ENCODE measurements around the gene C9orf43. TPM values are rescaled to one million over a fixed set of nuclear protein-coding genes. Genes with fewer than 3 reads are reported as not detected.
"Not testable (repeated sequence)": the region's sequence is repeated elsewhere in the genome, so short reads cannot be mapped to it uniquely, and the experiment has no call there.

The C9orf43 gene
- polyA plus RNA-seq, 12 donors = 0.17 to 0.69 (median 0.38) TPM; not detected in 2

- DNase-seq = no peak
Observed at GRCh38 chr9:113416149-113416721, 5.7 kb downstream of the C9orf43 start.

GRCh38 chr9:113417370-113417769 is 6.8 kb downstream of the C9orf43 start:
- DNase-seq = no peak

- no peak for DNase-seq
Observed at GRCh38 chr9:113421726-113422125, 11.2 kb downstream of the C9orf43 start.

- no peak for DNase-seq
Observed at GRCh38 chr9:113425072-113425471, 14.5 kb downstream of the C9orf43 start.

DNA sequence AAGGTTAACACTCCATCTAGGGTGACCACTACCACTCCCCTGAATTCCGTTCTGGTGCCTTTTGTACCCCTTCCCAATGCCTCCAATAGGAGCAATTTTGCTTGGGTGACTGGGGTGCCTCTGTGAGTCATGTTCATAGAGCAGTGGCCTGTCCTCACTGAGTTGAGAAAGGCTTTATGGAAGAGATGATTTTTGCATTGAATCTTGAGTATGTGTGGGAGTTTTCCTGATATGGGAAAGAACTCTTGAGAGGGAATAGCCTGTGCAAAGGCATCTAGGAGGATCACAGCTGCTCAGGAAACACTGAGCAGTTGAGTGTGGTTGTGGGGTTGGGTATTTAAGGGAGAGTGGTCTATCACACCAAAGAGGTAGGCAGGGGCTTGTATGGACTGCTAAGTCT is 16.2 kb downstream of the C9orf43 start:
- no peak for DNase-seq

DNA sequence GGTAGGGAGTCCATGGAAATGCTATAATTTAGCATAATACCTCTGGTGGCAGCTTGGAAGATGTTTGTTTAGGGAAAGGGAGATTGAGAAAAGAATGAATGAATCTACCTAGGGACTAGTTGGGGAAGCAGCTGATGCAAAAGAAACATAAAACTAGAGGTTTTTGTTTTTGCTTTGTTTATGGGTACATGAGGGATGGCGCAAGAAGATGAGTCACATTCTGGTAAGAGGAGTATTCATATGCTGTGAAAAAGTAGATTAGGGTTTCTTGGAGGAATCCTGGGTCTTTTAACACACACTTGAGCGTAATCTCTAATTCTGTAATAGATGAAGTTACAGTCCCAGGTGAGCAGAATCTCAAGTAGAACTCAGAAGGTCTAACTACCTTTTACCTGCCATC is 17.1 kb downstream of the C9orf43 start:
- DNase-seq = no peak

DNA sequence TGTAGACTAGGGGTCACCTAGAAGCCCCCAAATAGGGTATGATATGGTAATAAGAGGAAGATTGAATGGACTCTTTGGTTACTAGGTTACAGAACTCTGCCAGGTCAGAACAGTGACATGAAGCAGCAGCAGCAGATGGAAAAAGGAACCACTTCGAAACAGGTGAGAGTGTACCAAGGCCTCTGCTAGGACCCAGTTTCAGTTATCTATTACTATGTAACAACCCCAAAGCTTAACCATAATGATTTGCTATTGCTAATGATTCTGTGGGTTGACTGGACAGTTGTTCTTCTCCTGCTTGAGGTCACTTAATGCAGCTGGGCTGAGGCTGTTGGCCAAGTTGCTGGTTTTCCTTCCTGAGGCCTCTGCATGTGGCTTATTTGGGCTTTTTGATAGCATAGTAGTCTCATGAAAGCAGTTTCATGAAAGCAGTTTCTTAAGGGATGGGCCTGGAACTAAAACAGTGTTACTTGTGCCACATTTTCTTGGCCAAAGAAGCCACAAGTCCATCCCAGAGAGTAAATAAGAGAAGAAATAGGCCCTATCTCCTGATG is 17.6 kb downstream of the C9orf43 start:
- peak; percentile 28 for DNase-seq

DNA sequence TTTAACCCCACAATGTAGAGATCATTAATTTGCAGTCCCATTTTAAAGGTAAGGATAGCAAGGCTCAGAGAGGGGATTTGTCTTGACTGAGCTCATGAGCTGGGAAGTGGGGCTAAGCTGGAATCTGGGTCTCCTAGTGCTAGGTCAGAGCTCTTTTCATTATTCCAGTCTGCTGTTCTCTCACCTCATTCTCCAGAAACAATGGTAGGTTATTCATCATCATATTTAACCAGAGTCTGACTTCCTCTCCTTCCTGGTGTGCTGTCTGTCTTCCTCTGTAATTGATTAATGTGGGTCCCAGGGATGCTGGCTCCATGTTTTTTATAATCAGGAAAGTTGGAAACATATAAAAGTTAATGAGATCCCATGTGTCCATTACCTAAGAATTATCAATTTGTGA is 20.6 kb downstream of the C9orf43 start:
- no peak for DNase-seq

GRCh38 chr9:113436728-113437515 is 26.4 kb downstream of the C9orf43 start:
- no peak for DNase-seq

- DNase-seq = not testable (repeated sequence)
Observed at GRCh38 chr9:113437716-113438115, 27.2 kb downstream of the C9orf43 start.

- no peak for DNase-seq
Observed at GRCh38 chr9:113444736-113445135, 34.2 kb downstream of the C9orf43 start.

GRCh38 chr9:113446323-113446740 is 35.8 kb downstream of the C9orf43 start:
- peak; percentile 50 for DNase-seq

- no peak for DNase-seq
Observed at GRCh38 chr9:113449376-113449775, 38.8 kb downstream of the C9orf43 start.

DNA sequence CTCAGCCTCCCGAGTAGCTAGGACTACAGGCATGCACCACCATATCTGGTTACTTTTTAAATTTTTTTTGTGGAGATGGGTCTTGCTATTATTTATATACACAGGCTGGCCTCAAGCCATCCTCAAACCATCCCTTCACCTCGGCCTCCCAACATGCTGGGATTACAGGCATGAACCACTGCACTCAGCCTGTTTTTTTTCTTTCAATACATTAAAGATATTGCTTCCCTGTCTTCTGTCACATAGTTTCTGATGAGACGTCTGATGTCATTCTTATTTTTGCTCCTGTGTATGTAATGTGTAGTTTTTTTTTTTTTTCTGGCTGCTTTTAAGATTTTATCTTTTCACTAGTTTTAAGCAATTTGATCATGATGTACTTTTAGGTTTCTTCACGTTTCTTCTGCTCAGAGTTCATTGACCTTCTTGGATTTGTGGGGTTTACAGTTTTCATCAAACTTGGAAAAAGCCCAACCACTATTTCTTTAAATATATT is 41.6 kb downstream of the C9orf43 start:
- no peak for DNase-seq

- DNase-seq = no peak
Observed at GRCh38 chr9:113454914-113455761, 44.6 kb downstream of the C9orf43 start.

DNA sequence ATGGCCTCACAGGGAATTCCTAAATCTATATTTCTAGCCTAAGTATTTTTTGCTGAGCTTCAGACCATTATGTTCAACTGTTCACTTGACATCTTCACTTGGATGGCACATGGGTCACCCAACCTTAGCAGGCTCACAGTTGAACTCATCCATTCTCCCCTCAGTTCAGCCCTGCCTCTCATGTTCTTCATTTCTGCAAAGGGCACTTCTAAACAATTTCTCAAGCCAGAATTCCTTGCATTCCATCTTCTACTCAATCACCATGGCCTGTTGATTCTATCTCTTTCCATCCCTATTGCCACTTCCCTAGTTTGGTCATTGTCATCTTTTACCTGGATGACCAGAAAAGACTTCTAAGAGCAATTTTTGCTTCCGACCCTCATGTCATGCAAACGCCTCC is 45.7 kb downstream of the C9orf43 start:
- no peak for DNase-seq

GRCh38 chr9:113461285-113461684 is 50.7 kb downstream of the C9orf43 start:
- DNase-seq = no peak

DNA sequence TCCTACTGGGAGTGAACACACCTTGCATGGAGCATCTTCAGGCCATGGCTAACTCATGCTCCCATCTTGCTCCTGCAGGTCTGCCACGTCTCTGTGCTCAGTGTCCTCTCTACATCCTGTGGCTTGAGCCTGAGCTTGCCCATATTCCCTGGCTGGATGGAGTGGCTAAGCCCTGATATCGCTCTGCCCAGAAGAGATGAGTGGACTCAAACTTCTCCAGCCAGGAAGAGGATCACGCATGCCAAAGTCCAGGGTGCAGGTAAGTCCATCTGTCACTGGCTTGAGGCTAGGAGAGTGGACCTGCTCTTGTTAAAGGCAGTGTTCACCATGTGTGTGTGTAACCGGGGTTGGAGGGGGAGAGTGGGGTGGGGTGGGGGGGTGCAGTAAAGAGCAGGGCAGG is 51.4 kb downstream of the C9orf43 start:
- DNase-seq = no peak

- DNase-seq = no peak
Observed at GRCh38 chr9:113462781-113463286, 52.3 kb downstream of the C9orf43 start.

- no peak for DNase-seq
Observed at GRCh38 chr9:113463418-113464285, 53.1 kb downstream of the C9orf43 start, which contains the start of gene RGS3. RGS3 (plus strand) TSS chr9:113463727; CDS start chr9:113463803, 76 bp downstream.

DNA sequence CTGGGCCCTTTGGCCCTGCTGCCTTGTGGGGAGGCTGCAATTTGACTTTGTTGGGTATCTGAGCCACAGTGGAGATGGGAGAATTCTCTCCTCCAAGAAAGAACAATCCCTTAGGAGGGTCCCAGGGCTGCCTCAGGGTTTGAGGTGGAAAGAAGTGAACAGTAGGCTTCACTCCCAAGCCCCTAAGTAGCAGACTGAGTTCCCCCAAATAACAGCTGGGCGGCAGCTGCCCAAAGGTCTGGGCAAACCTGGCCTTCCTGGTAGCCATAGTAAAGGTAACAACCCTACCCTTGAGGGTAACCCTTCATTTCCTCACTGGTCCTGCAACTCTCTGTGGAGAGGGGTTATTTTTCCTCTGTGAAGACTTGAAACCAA is 53.7 kb downstream of the C9orf43 start:
- DNase-seq = no peak
